ENCODE measurements around the gene HIPK2.

HIPK2 gene

GRCh38 chr7:139727151-139727705, 50.6 kb downstream of the HIPK2 start:
- Histone ChIP-seq H3K4me1 (ENCODE audit: low read depth, poor library complexity, severe bottlenecking) (peaks cover 20% of the 10 kb centered on the region), H3K79me2 (ENCODE audit: insufficient read depth, low read depth) (peaks cover 30% of the 10 kb centered on the region; the same call in 1 of the 2 replicates), H3K9ac (no peak overlapping the region), H4K20me1 (ENCODE audit: insufficient read depth) (no peaks in the 10 kb centered on the region), H3K4me3 (IDR thresholded peaks at IDR 0.05; ENCODE audit: insufficient read depth, low read depth, low read length) (no peak overlapping the region), H2AFZ (ENCODE audit: low read depth) (no peak overlapping the region), H3K36me3 (ENCODE audit: insufficient read depth) (no peaks in the 10 kb centered on the region), H3K27ac (no peak overlapping the region), H3K27me3 (ENCODE audit: insufficient read depth, low read depth) (no peaks in the 10 kb centered on the region), H3K4me2 (no peak overlapping the region)
- no peak for TF ChIP-seq CTCF (conservative IDR thresholded peaks at IDR 0.05; ENCODE audit: low read depth, low read length)

- no peak for TF ChIP-seq CTCF (conservative IDR thresholded peaks at IDR 0.05; ENCODE audit: low read depth, low read length)
- Histone ChIP-seq H3K4me1 (ENCODE audit: low read depth, poor library complexity, severe bottlenecking) (peaks cover 20% of the 10 kb centered on the region), H4K20me1 (ENCODE audit: insufficient read depth) (no peaks in the 10 kb centered on the region), H3K27me3 (ENCODE audit: insufficient read depth, low read depth) (no peaks in the 10 kb centered on the region), H3K9ac (no peak overlapping the region), H3K79me2 (ENCODE audit: insufficient read depth, low read depth) (peaks cover 31% of the 10 kb centered on the region; the same call in 1 of the 2 replicates), H3K36me3 (ENCODE audit: insufficient read depth) (no peaks in the 10 kb centered on the region), H3K4me2 (no peak overlapping the region), H2AFZ (ENCODE audit: low read depth) (no peak overlapping the region), H3K27ac (no peak overlapping the region), H3K4me3 (IDR thresholded peaks at IDR 0.05; ENCODE audit: insufficient read depth, low read depth, low read length) (no peak overlapping the region)
Measured at GRCh38 chr7:139726485-139726869, 51.3 kb downstream of the HIPK2 start.

- H3K27me3 ChIP-seq (ENCODE audit: insufficient read depth, low read depth), result no peaks in the 10 kb centered on the region
- no peaks in the 10 kb centered on the region for H4K20me1 ChIP-seq (ENCODE audit: insufficient read depth)
- H3K79me2 ChIP-seq (ENCODE audit: insufficient read depth, low read depth), result peaks cover 31% of the 10 kb centered on the region; the same call in 1 of the 2 replicates
- H3K4me2 ChIP-seq, result no peak overlapping the region
- TF ChIP-seq CTCF (conservative IDR thresholded peaks at IDR 0.05; ENCODE audit: low read depth, low read length), result no peak
- H2AFZ ChIP-seq (ENCODE audit: low read depth), result no peak overlapping the region
- no peak overlapping the region for H3K9ac ChIP-seq
- H3K36me3 ChIP-seq (ENCODE audit: insufficient read depth), result no peaks in the 10 kb centered on the region
- H3K4me3 ChIP-seq (IDR thresholded peaks at IDR 0.05; ENCODE audit: insufficient read depth, low read depth, low read length), result no peak overlapping the region
- H3K4me1 ChIP-seq (ENCODE audit: low read depth, poor library complexity, severe bottlenecking), result peaks cover 20% of the 10 kb centered on the region
- no peak overlapping the region for H3K27ac ChIP-seq
Measured at GRCh38 chr7:139725858-139726484, 51.8 kb downstream of the HIPK2 start.

- no peak overlapping the region for H3K9ac ChIP-seq
- H4K20me1 ChIP-seq (ENCODE audit: insufficient read depth), result no peaks in the 10 kb centered on the region
- H3K27ac ChIP-seq, result no peak overlapping the region
- H3K79me2 ChIP-seq (ENCODE audit: insufficient read depth, low read depth), result peaks cover 24% of the 10 kb centered on the region; the same call in 1 of the 2 replicates
- peaks cover 20% of the 10 kb centered on the region for H3K4me1 ChIP-seq (ENCODE audit: low read depth, poor library complexity, severe bottlenecking)
- no peak for TF ChIP-seq CTCF (conservative IDR thresholded peaks at IDR 0.05; ENCODE audit: low read depth, low read length)
- H2AFZ ChIP-seq (ENCODE audit: low read depth), result no peak overlapping the region
- H3K36me3 ChIP-seq (ENCODE audit: insufficient read depth), result no peaks in the 10 kb centered on the region
- no peak overlapping the region for H3K4me2 ChIP-seq
- no peaks in the 10 kb centered on the region for H3K27me3 ChIP-seq (ENCODE audit: insufficient read depth, low read depth)
- no peak overlapping the region for H3K4me3 ChIP-seq (IDR thresholded peaks at IDR 0.05; ENCODE audit: insufficient read depth, low read depth, low read length)
Measured at GRCh38 chr7:139725077-139725476, 52.7 kb downstream of the HIPK2 start.

All from KMS-11 (cell line).